ENCODE results near the gene GPR18. TPM values are rescaled to one million over a fixed set of nuclear protein-coding genes. Genes with fewer than 3 reads are reported as not detected.
A peak's percentile ranks its signal among the peaks of the same experiment; 100 is the strongest.

GPR18 gene
- total RNA-seq, 1 experiment from 2014 or later, result not detected

DNA sequence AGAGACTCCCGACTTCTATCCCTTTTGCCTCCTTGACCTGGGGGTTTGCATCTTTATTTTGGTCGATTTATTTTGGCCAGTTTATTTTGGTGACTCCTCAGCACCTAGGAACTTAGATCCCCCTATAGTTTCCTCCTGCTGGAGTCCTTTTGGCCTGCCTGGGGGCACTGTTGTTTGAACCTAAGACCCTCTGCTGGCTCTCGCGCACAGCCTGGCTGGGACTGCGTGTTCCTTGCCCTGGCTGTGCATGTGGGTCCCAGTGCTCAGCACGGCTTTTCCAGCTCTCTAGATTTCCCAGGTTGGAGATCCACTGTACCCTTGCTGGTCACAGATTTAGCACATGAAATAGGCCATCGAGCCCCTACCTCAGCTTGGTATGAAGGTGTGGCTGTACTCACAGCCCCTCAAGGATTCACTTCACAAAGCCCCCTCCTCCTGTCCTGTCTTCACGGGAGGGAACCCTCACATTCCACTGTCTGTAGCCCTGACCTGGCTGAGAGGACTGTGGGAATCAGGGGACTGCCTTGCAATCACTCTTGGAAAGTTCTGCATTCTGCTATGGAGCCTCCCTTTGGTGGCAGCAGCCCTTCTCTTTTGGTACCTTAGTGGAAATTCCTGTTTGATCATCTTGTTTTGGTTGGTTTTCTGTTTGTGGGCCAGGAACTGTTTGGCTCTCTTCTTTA, 49.2 kb downstream of the GPR18 start:
- H2BK5ac ChIP-seq (ENCODE audit: insufficient read length, low read length), result no peak overlapping the region
- no peak overlapping the region for H3K56ac ChIP-seq (ENCODE audit: insufficient read length, low read depth, low read length)
- no peak overlapping the region for H2BK120ac ChIP-seq (ENCODE audit: low read depth, low read length, poor library complexity, severe bottlenecking)
- no peaks in the 10 kb centered on the region for H3K23me2 ChIP-seq (ENCODE audit: insufficient read length, low read depth, low read length, poor library complexity, severe bottlenecking)
- no peak overlapping the region for H3K4me2 ChIP-seq (ENCODE audit: insufficient read depth, insufficient read length, low read length)
- no peaks in the 10 kb centered on the region; the same call in 1 of the 2 replicates for H3K27me3 Mint-ChIP-seq (ENCODE audit: low read depth)
- no peaks in the 10 kb centered on the region for H3K27me3 ChIP-seq (ENCODE audit: insufficient read depth, low read length)
- no peak overlapping the region for H4K8ac ChIP-seq (replicated peaks; ENCODE audit: insufficient read length, low read depth, low read length)
- no peak overlapping the region for H4K91ac ChIP-seq (ENCODE audit: insufficient read length, low read depth, low read length)
- no peak overlapping the region for H2AFZ ChIP-seq (ENCODE audit: low read length)
- peaks cover 33% of the 10 kb centered on the region; the same call in 1 of the 2 replicates for H3K79me2 ChIP-seq (ENCODE audit: insufficient read depth, low read length)
- TF ChIP-seq, protein P1, sequence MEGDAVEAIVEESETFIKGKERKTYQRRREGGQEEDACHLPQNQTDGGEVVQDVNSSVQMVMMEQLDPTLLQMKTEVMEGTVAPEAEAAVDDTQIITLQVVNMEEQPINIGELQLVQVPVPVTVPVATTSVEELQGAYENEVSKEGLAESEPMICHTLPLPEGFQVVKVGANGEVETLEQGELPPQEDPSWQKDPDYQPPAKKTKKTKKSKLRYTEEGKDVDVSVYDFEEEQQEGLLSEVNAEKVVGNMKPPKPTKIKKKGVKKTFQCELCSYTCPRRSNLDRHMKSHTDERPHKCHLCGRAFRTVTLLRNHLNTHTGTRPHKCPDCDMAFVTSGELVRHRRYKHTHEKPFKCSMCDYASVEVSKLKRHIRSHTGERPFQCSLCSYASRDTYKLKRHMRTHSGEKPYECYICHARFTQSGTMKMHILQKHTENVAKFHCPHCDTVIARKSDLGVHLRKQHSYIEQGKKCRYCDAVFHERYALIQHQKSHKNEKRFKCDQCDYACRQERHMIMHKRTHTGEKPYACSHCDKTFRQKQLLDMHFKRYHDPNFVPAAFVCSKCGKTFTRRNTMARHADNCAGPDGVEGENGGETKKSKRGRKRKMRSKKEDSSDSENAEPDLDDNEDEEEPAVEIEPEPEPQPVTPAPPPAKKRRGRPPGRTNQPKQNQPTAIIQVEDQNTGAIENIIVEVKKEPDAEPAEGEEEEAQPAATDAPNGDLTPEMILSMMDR (conservative IDR thresholded peaks at IDR 0.05), result no peak
- peaks cover 13 to 19% (median 15%) of the 10 kb centered on the region in 3 experiments; a peak in 6 of 7 replicates for H3K36me3 Mint-ChIP-seq (ENCODE audit: insufficient read depth in 1 of 3, low read depth in 3 of 3)
- no peak overlapping the region for H2AK5ac ChIP-seq (ENCODE audit: insufficient read length, low read length)
- peaks cover 2% of the 10 kb centered on the region; the same call in 1 of the 2 replicates for H3K4me1 ChIP-seq (ENCODE audit: insufficient read depth, low read length)
- H3K27ac ChIP-seq (ENCODE audit: insufficient read length, low read depth, low read length), result no peak overlapping the region
- no peak overlapping the region for H3T11ph ChIP-seq (ENCODE audit: low read length)
- H3K14ac ChIP-seq (ENCODE audit: insufficient read depth, low read length), result no peak overlapping the region
- no CpG with 5 or more reads among the region's 8 CpGs for WGBS (ENCODE audit: extremely low coverage, insufficient read length, low lambda C conversion rate)
- no peak overlapping the region for H3K4ac ChIP-seq (ENCODE audit: low read depth, low read length)
- H3K18ac ChIP-seq (ENCODE audit: insufficient read length, low read depth, low read length), result no peak overlapping the region
- peak overlapping the region; percentile 27 to 55 (median 44); a peak in 6 of 7 replicates for H3K27ac Mint-ChIP-seq
- peaks cover 2% of the 10 kb centered on the region for H4K20me1 ChIP-seq (ENCODE audit: control insufficient read depth, insufficient read depth, insufficient read length)
- no peak overlapping the region for H2BK20ac ChIP-seq (ENCODE audit: low read depth, low read length, poor library complexity, severe bottlenecking)
- no peak overlapping the region for H2BK15ac ChIP-seq (ENCODE audit: low read depth, low read length)
- H3K4me3 Mint-ChIP-seq, result no peak overlapping the region
- H3K4me1 Mint-ChIP-seq, result peaks cover 31 to 35% of the 10 kb centered on the region in 2 experiments
- H3K9me3 Mint-ChIP-seq, result no peaks in the 10 kb centered on the region
- peaks cover 14% of the 10 kb centered on the region for H3K79me1 ChIP-seq (ENCODE audit: insufficient read depth, low read depth, low read length, poor library complexity, severe bottlenecking)
- no peak overlapping the region for H4K5ac ChIP-seq (ENCODE audit: insufficient read length, low read depth, low read length)
- H2BK12ac ChIP-seq (ENCODE audit: insufficient read length, low read depth, low read length), result no peak overlapping the region
- H3K9me3 ChIP-seq (ENCODE audit: control insufficient read depth, low read depth, low read length), result no peaks in the 10 kb centered on the region
- no peak for DNase-seq
- no peak overlapping the region for H3K9ac ChIP-seq (ENCODE audit: extremely low read depth, insufficient read length, low read length)
- no peak overlapping the region for H3K23ac ChIP-seq (ENCODE audit: insufficient read length, low read depth, low read length)

Data from H9 (cell line).